Measurements from ENCODE around the gene PPA1. TPM values are rescaled to one million over a fixed set of nuclear protein-coding genes. Genes with fewer than 3 reads are reported as not detected.
A peak's percentile ranks its signal among the peaks of the same experiment; 100 is the strongest.

PPA1 gene
- total RNA-seq, 2 experiments from 2014 or later, result 69.0 to 69.3 TPM

DNA sequence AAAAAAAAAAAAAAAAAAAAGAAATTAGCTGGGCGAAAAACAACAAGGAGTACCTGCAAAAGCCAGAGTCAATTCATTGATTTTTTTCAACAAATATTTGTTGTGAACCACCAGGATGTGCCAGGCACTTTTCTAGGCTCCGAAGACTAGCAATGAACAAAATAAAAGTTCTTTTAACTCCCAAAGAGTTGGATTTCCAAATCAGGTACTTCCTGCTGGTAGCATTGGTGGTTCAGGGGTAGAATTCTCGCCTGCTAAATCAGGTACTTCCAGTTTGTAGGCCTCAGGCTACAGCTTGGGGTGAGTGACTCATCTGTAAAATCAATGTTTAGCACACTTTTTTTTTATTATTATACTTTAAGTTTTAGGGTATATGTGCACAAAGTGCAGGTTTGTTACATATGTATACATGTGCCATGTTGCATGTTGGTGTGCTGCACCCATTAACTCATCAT is 10.9 kb downstream of the PPA1 start:
- Histone ChIP-seq H3K4me1 (ENCODE audit: insufficient read depth, low read length) (peaks cover 3% of the 10 kb centered on the region), H3K27me3 (ENCODE audit: control insufficient read depth in 1 of 2, insufficient read depth in 2 of 2, low read length in 2 of 2) (no peaks in the 10 kb centered on the region), H3K9me3 (ENCODE audit: control insufficient read depth in 1 of 2, insufficient read depth in 1 of 2, low read length in 2 of 2) (no peaks in the 10 kb centered on the region), H3K27ac (ENCODE audit: low read depth in 1 of 2, low read length in 2 of 2) (no peak overlapping the region), H3K4me3 (ENCODE audit: low read length) (no peak overlapping the region), H3K36me3 (ENCODE audit: insufficient read depth, low read length) (peaks cover 9% of the 10 kb centered on the region)
- Mint-ChIP-seq H3K4me3 (no peak overlapping the region), H3K9me3 (no peaks in the 10 kb centered on the region), H3K4me1 (ENCODE audit: low read depth) (peaks cover 21% of the 10 kb centered on the region), H3K27ac (no peak overlapping the region), H3K27me3 (no peaks in the 10 kb centered on the region), H3K36me3 (ENCODE audit: low read depth) (peaks cover 21% of the 10 kb centered on the region)
- ChIA-PET POLR2A (interaction anchor here (1.0 to 1.5 kb wide), 3 partner anchors 10 to 51 kb away, joined by 4 to 13 read pairs (median 4); partner anchors contain the start of gene PPA1), CTCF (interaction anchor here (1.2 to 4.1 kb wide), 4 partner anchors 76 to 182 kb away, joined by 4 to 60 read pairs (median 10); partner anchors contain the start of genes EIF4EBP2 and TYSND1)
- intact Hi-C loops (cut with DNase I, micrococcal nuclease), result no loop called here
- TF ChIP-seq, protein P1, sequence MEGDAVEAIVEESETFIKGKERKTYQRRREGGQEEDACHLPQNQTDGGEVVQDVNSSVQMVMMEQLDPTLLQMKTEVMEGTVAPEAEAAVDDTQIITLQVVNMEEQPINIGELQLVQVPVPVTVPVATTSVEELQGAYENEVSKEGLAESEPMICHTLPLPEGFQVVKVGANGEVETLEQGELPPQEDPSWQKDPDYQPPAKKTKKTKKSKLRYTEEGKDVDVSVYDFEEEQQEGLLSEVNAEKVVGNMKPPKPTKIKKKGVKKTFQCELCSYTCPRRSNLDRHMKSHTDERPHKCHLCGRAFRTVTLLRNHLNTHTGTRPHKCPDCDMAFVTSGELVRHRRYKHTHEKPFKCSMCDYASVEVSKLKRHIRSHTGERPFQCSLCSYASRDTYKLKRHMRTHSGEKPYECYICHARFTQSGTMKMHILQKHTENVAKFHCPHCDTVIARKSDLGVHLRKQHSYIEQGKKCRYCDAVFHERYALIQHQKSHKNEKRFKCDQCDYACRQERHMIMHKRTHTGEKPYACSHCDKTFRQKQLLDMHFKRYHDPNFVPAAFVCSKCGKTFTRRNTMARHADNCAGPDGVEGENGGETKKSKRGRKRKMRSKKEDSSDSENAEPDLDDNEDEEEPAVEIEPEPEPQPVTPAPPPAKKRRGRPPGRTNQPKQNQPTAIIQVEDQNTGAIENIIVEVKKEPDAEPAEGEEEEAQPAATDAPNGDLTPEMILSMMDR (IDR thresholded peaks at IDR 0.05), result no peak
- DNase-seq, result no peak
- ATAC-seq (ENCODE audit: poor library complexity), result no peak

DNA sequence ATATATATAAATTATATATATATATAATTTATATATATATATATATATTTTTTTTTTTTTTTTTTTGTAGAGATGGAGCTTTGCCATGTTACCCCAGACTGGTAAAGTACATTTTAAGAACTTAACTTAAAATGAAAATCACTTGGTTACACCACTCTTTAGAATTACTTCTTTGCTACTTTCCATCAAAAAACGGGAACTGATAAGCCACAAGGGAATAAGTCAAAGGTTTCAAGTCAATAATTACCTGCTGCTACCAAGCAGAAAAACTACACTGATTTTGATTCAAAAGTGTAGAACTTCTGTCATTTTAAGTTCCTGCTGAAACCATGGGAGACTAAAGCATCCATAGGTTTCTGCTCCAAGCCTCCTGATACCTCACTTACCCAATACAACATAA is 12.2 kb downstream of the PPA1 start:
- ChIA-PET POLR2A (interaction anchor here (0.6 to 1.6 kb wide), 13 partner anchors 11 to 320 kb away, joined by 3 to 37 read pairs (median 4); partner anchors contain the start of genes EIF4EBP2, PPA1 and TYSND1), CTCF (interaction anchor here (0.6 to 4.1 kb wide), 10 partner anchors 11 to 325 kb away, joined by 3 to 60 read pairs (median 4); partner anchors contain the start of genes EIF4EBP2, PPA1 and TYSND1)
- Mint-ChIP-seq H3K27ac (peak overlapping the region; percentile 21), H3K36me3 (ENCODE audit: low read depth) (peaks cover 21% of the 10 kb centered on the region), H3K9me3 (no peaks in the 10 kb centered on the region), H3K4me3 (no peak overlapping the region), H3K27me3 (no peaks in the 10 kb centered on the region), H3K4me1 (ENCODE audit: low read depth) (peaks cover 17% of the 10 kb centered on the region)
- ATAC-seq (ENCODE audit: poor library complexity) (no peak), DNase-seq (peak in 1 of 14 experiments; percentile 8)
- H3K4me3 ChIP-seq (ENCODE audit: low read length), result no peak overlapping the region
- TF ChIP-seq, protein P1 (IDR thresholded peaks at IDR 0.05), result no peak
- H3K9me3 ChIP-seq (ENCODE audit: control insufficient read depth in 1 of 2, insufficient read depth in 1 of 2, low read length in 2 of 2), result no peaks in the 10 kb centered on the region
- H3K4me1 ChIP-seq (ENCODE audit: insufficient read depth, low read length), result peaks cover 3% of the 10 kb centered on the region
- no peak overlapping the region for H3K27ac ChIP-seq (ENCODE audit: low read depth in 1 of 2, low read length in 2 of 2)
- intact Hi-C loops (cut with DNase I, micrococcal nuclease), result loop anchor here (1.0 kb wide), 2 partner anchors 12 to 143 kb away; partner anchors contain the start of gene PPA1 (in 1 of the 2)
- H3K36me3 ChIP-seq (ENCODE audit: insufficient read depth, low read length), result peaks cover 12% of the 10 kb centered on the region
- no peaks in the 10 kb centered on the region for H3K27me3 ChIP-seq (ENCODE audit: control insufficient read depth in 1 of 2, insufficient read depth in 2 of 2, low read length in 2 of 2)

DNA sequence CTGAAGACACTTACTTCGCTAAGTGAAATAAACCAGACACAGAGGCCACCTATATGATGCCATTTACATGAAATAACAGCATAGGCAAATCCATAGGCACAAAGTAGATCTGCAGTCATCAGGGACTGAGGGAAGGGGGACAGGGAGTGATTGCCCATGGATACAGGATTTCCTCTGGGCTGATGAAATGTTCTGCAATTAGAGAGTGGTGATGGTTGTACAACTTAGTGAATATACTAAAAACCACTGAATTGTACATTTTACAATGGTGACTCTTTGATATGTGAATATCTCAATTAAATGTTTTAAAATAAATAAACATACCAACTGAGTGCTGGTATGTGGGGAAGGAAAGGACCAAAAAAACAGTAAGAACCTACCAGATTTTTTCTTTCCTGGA is 20.4 kb downstream of the PPA1 start:
- no peak overlapping the region for H3K4me3 Mint-ChIP-seq
- ATAC-seq (ENCODE audit: poor library complexity) (no peak), DNase-seq (no peak)
- H3K4me1 Mint-ChIP-seq (ENCODE audit: low read depth), result no peaks in the 10 kb centered on the region
- H3K36me3 ChIP-seq (ENCODE audit: insufficient read depth, low read length), result peaks cover 47% of the 10 kb centered on the region
- ChIA-PET POLR2A (no interaction called here), CTCF (no interaction called here)
- no peak overlapping the region for H3K27ac ChIP-seq (ENCODE audit: low read depth in 1 of 2, low read length in 2 of 2)
- no peaks in the 10 kb centered on the region for H3K9me3 ChIP-seq (ENCODE audit: control insufficient read depth in 1 of 2, insufficient read depth in 1 of 2, low read length in 2 of 2)
- intact Hi-C loops (cut with DNase I, micrococcal nuclease), result no loop called here
- TF ChIP-seq, protein P1 (IDR thresholded peaks at IDR 0.05), result no peak
- H3K27me3 ChIP-seq (ENCODE audit: control insufficient read depth in 1 of 2, insufficient read depth in 2 of 2, low read length in 2 of 2), result no peaks in the 10 kb centered on the region
- H3K9me3 Mint-ChIP-seq, result no peaks in the 10 kb centered on the region
- no peaks in the 10 kb centered on the region for H3K27me3 Mint-ChIP-seq
- no peak overlapping the region for H3K4me3 ChIP-seq (ENCODE audit: low read length)
- H3K36me3 Mint-ChIP-seq (ENCODE audit: low read depth), result peaks cover 63% of the 10 kb centered on the region
- no peak overlapping the region for H3K27ac Mint-ChIP-seq
- H3K4me1 ChIP-seq (ENCODE audit: insufficient read depth, low read length), result no peaks in the 10 kb centered on the region
